OCI-LY3 (cell line): Measurements from ENCODE around the gene CARD14.
"Not testable (repeated sequence)": the region's sequence is repeated elsewhere in the genome, so short reads cannot be mapped to it uniquely, and the experiment has no call there.

Experiments used
- H2AFZ ChIP-seq: fragments of 200-600, 300-600 bp; shearing (Covaris generic); 2 replicates; pipeline ENCODE4 v1.6.0; 2014; ENCODE audit warnings: antibody characterized with exemption, low read depth, low read length
- H3K27ac ChIP-seq: fragments of 200-600, 300-600 bp; sonication (generic); 2 replicates; pipeline ENCODE4 v1.5.1; 2014; ENCODE audit warnings: mild to moderate bottlenecking, low read length, moderate library complexity, mixed read lengths
- H3K27me3 ChIP-seq: fragments of 200-600, 300-600 bp; sonication (generic); 2 replicates; pipeline ENCODE4 v1.6.1; 2014; ENCODE audit warnings: low read depth, low read length, mixed read lengths
- H3K36me3 ChIP-seq: fragments of 200-600, 300-600 bp; sonication (generic); replicated peaks from 2 replicates; pipeline ENCODE3; 2014; ENCODE audit warnings: low read depth, low read length, mixed read lengths
- H3K4me1 ChIP-seq: fragments of 300-600, 200-600 bp; sonication (generic); 2 replicates; pipeline ENCODE4 v1.6.1; 2014; ENCODE audit warnings: low read length, mixed read lengths
- H3K4me2 ChIP-seq: fragments of 200-600, 300-600 bp; sonication (generic); 2 replicates; pipeline ENCODE4 v1.6.1; 2014; ENCODE audit warnings: low read length, mixed read lengths
- H3K4me3 ChIP-seq: fragments of 300-600, 200-600 bp; sonication (generic); 2 replicates; pipeline ENCODE4 v1.5.1; 2014; ENCODE audit warnings: antibody characterized with exemption, mild to moderate bottlenecking, low read length, moderate library complexity
- H3K79me2 ChIP-seq: fragments of 300-600, 200-600 bp; shearing (Covaris generic); 2 replicates; pipeline ENCODE4 v1.6.1; 2014; ENCODE audit warnings: mild to moderate bottlenecking, low read length, mixed read lengths
- H3K9ac ChIP-seq: fragments of 300-600, 200-600 bp; shearing (Covaris generic); 2 replicates; pipeline ENCODE4 v1.6.0; 2014; ENCODE audit warnings: mild to moderate bottlenecking, low read length, moderate library complexity
- H3K9me3 ChIP-seq: fragments of 200-600, 300-600 bp; shearing (Covaris generic); 2 replicates; pipeline ENCODE4 v1.6.1; 2014; ENCODE audit warnings: low read length, mixed read lengths; ENCODE audit not compliant: insufficient read depth
- H4K20me1 ChIP-seq: fragments of 200-600, 300-600 bp; sonication (generic); 2 replicates; pipeline ENCODE4 v1.6.1; 2016; ENCODE audit warnings: low read length, mixed read lengths; ENCODE audit not compliant: insufficient read depth
- CTCF ChIP-seq: fragments of 200-600, 300-600 bp; sonication (generic); IDR thresholded peaks from 2 replicates; pipeline ENCODE4 v1.5.1; 2014; ENCODE audit warnings: antibody characterized with exemption, low read length, low read depth
- EZH2phosphoT487 ChIP-seq: fragments of 200-600 bp; shearing (Covaris generic); IDR thresholded peaks from 2 replicates; pipeline ENCODE4 v1.6.1; 2018; ENCODE audit warnings: antibody characterized with exemption, mixed run types, low read depth

The CARD14 gene

GRCh38 chr17:80198144-80198661 is 28.4 kb downstream of the CARD14 start:
- H3K4me3 ChIP-seq, result no peak overlapping the region
- no peaks in the 10 kb centered on the region for H4K20me1 ChIP-seq
- H3K36me3 ChIP-seq, result no peaks in the 10 kb centered on the region
- no peaks in the 10 kb centered on the region for H3K79me2 ChIP-seq
- H3K27ac ChIP-seq, result no peak overlapping the region
- no peaks in the 10 kb centered on the region for H3K9me3 ChIP-seq
- no peak overlapping the region for H2AFZ ChIP-seq
- H3K4me2 ChIP-seq, result no peak overlapping the region
- H3K9ac ChIP-seq, result no peak overlapping the region
- TF ChIP-seq CTCF (no peak), EZH2phosphoT487 (no peak)
- H3K27me3 ChIP-seq, result no peaks in the 10 kb centered on the region
- H3K4me1 ChIP-seq, result no peaks in the 10 kb centered on the region

- not testable (repeated sequence) for H3K4me2 ChIP-seq, H3K27ac ChIP-seq, H4K20me1 ChIP-seq, H3K79me2 ChIP-seq, H3K4me1 ChIP-seq, H3K9ac ChIP-seq, H3K27me3 ChIP-seq, H3K4me3 ChIP-seq, H3K9me3 ChIP-seq, H2AFZ ChIP-seq, H3K36me3 ChIP-seq
Observed at GRCh38 chr17:80199295-80199694, 29.5 kb downstream of the CARD14 start.

- H3K4me1 ChIP-seq, result no peaks in the 10 kb centered on the region
- no peak overlapping the region for H3K4me3 ChIP-seq
- no peak overlapping the region for H2AFZ ChIP-seq
- H3K27me3 ChIP-seq, result no peaks in the 10 kb centered on the region
- no peak for TF ChIP-seq CTCF
- no peaks in the 10 kb centered on the region for H3K79me2 ChIP-seq
- H3K9me3 ChIP-seq, result no peaks in the 10 kb centered on the region
- H3K4me2 ChIP-seq, result no peak overlapping the region
- no peaks in the 10 kb centered on the region for H4K20me1 ChIP-seq
- H3K36me3 ChIP-seq, result no peaks in the 10 kb centered on the region
- H3K27ac ChIP-seq, result no peak overlapping the region
- no peak overlapping the region for H3K9ac ChIP-seq
Observed at GRCh38 chr17:80201446-80201845, 31.6 kb downstream of the CARD14 start.

GRCh38 chr17:80202197-80202596 is 32.4 kb downstream of the CARD14 start:
- Histone ChIP-seq H2AFZ (no peak overlapping the region), H3K9ac (no peak overlapping the region), H3K27me3 (no peaks in the 10 kb centered on the region), H3K4me2 (no peak overlapping the region), H3K27ac (no peak overlapping the region), H3K36me3 (no peaks in the 10 kb centered on the region), H3K4me3 (no peak overlapping the region), H3K9me3 (no peaks in the 10 kb centered on the region), H4K20me1 (no peaks in the 10 kb centered on the region), H3K4me1 (no peaks in the 10 kb centered on the region), H3K79me2 (no peaks in the 10 kb centered on the region)
- TF ChIP-seq CTCF (no peak), EZH2phosphoT487 (no peak)

- Histone ChIP-seq H3K4me1 (no peaks in the 10 kb centered on the region), H3K4me2 (no peak overlapping the region), H3K79me2 (no peaks in the 10 kb centered on the region), H3K36me3 (no peaks in the 10 kb centered on the region), H3K27ac (no peak overlapping the region), H4K20me1 (no peaks in the 10 kb centered on the region), H3K9ac (no peak overlapping the region), H2AFZ (no peak overlapping the region), H3K4me3 (no peak overlapping the region), H3K9me3 (no peaks in the 10 kb centered on the region), H3K27me3 (no peaks in the 10 kb centered on the region)
- TF ChIP-seq CTCF (no peak), EZH2phosphoT487 (no peak)
Observed at GRCh38 chr17:80203471-80203963, 33.7 kb downstream of the CARD14 start.
